HEK293 (cell line): ENCODE measurements around the gene SIGLEC12.

ENCODE experiments used
- CTCF ChIA-PET: fragments of 350-600 bp; formaldehyde crosslinking; extraction: SDS; loops from one replicate; lab custom pipeline; 2021; ENCODE audit warnings: antibody characterized with exemption; lab: Yijun Ruan, JAX
- POLR2A ChIA-PET: fragments of 300-600 bp; formaldehyde crosslinking; extraction: SDS; loops from one replicate; lab custom pipeline; 2020; ENCODE audit warnings: antibody characterized with exemption, inconsistent platforms; lab: Yijun Ruan, JAX
- H3K27ac ChIP-seq: fragments of 200-500 bp; sonication (Bioruptor generic); 2 replicates; pipeline ENCODE4 v1.5.1; 2014; ENCODE audit warnings: low read depth, low read length, control low read depth, inconsistent platforms; ENCODE audit errors: extremely low read depth
- H3K36me3 ChIP-seq, 2 experiments: fragments of 200-500 bp in 1 of 2; sonication (Bioruptor generic) in 1 of 2; 1 replicate in 1 of 2; 2 replicates in 1 of 2; pipeline ENCODE4 v1.5.1; 2014 to 2017; ENCODE audit warnings: inconsistent platforms in 2 of 2, low read length in 2 of 2; ENCODE audit not compliant: control insufficient read depth in 2 of 2, insufficient read depth in 1 of 2
- H3K4me1 ChIP-seq: fragments of 200-500 bp; sonication (Bioruptor generic); 2 replicates; pipeline ENCODE4 v1.5.1; 2014; ENCODE audit warnings: mild to moderate bottlenecking, low read length, inconsistent platforms; ENCODE audit not compliant: control insufficient read depth, insufficient read depth
- H3K4me3 ChIP-seq: 2 replicates; pipeline ENCODE4 v1.5.1; 2011; ENCODE audit warnings: low read depth, mild to moderate bottlenecking, control low read depth, low read length, moderate library complexity
- H3K9me3 ChIP-seq: fragments of 200-500 bp; sonication (Bioruptor generic); 2 replicates; pipeline ENCODE4 v1.5.1; 2014; ENCODE audit warnings: low read depth, low read length, inconsistent platforms; ENCODE audit not compliant: control insufficient read depth, insufficient read depth
- GFI1B ChIP-seq: fragments of 450-650 bp; formaldehyde crosslinking; IDR thresholded peaks from 2 replicates; pipeline ENCODE4 v1.5.1; 2016; ENCODE audit warnings: missing biosample characterization, missing genetic modification characterization
- GLI4 ChIP-seq: fragments of 450-650 bp; formaldehyde crosslinking; IDR thresholded peaks from 2 replicates; pipeline ENCODE4 v1.5.1; 2016; ENCODE audit warnings: missing biosample characterization, missing genetic modification characterization
- GLIS1 ChIP-seq: fragments of 450-650 bp; formaldehyde crosslinking; IDR thresholded peaks from 2 replicates; pipeline ENCODE4 v1.5.1; 2016; ENCODE audit warnings: missing biosample characterization, missing genetic modification characterization
- OSR2 ChIP-seq: fragments of 450-650 bp; formaldehyde crosslinking; IDR thresholded peaks from 2 replicates; pipeline ENCODE4 v1.5.1; 2016; ENCODE audit warnings: missing biosample characterization, missing genetic modification characterization
- PRDM1 ChIP-seq: fragments of 450-650 bp; formaldehyde crosslinking; IDR thresholded peaks from 2 replicates; pipeline ENCODE4; 2016; ENCODE audit warnings: missing biosample characterization, missing genetic modification characterization
- WT1 ChIP-seq: fragments of 450-650 bp; formaldehyde crosslinking; IDR thresholded peaks from 2 replicates; pipeline ENCODE4 v1.5.1; 2016; ENCODE audit warnings: missing biosample characterization, missing genetic modification characterization
- ZFHX2 ChIP-seq: fragments of 450-650 bp; formaldehyde crosslinking; conservative IDR thresholded peaks from 2 replicates; pipeline ENCODE4 v1.5.1; 2016; ENCODE audit warnings: missing biosample characterization, missing genetic modification characterization
- ZNF140 ChIP-seq: fragments of 450-650 bp; formaldehyde crosslinking; IDR thresholded peaks from 2 replicates; pipeline ENCODE4 v1.5.1; 2016; ENCODE audit warnings: missing biosample characterization, missing genetic modification characterization
- ZNF24 ChIP-seq: fragments of 450-650 bp; formaldehyde crosslinking; IDR thresholded peaks from 2 replicates; pipeline ENCODE4 v1.5.1; 2016; ENCODE audit warnings: missing biosample characterization, missing genetic modification characterization
- ZNF302 ChIP-seq: fragments of 450-650 bp; formaldehyde crosslinking; IDR thresholded peaks from 2 replicates; pipeline ENCODE4 v1.5.1; 2016; ENCODE audit warnings: missing biosample characterization, missing genetic modification characterization, low read depth
- ZNF529 ChIP-seq: fragments of 450-650 bp; formaldehyde crosslinking; IDR thresholded peaks from 2 replicates; pipeline ENCODE4 v1.5.1; 2017; ENCODE audit warnings: missing genetic modification characterization, missing biosample characterization; ENCODE audit not compliant: insufficient replicate concordance
- ZNF561 ChIP-seq: fragments of 450-650 bp; IDR thresholded peaks from 2 replicates; pipeline ENCODE4 v1.5.1; 2018; ENCODE audit warnings: missing biosample characterization, missing genetic modification characterization, borderline replicate concordance
- ZNF600 ChIP-seq: fragments of 450-650 bp; formaldehyde crosslinking; IDR thresholded peaks from 2 replicates; pipeline ENCODE4 v1.5.1; 2016; ENCODE audit warnings: missing biosample characterization, missing genetic modification characterization
- ZNF623 ChIP-seq: fragments of 450-650 bp; formaldehyde crosslinking; IDR thresholded peaks from 2 replicates; pipeline ENCODE4 v1.5.1; 2016; ENCODE audit warnings: missing biosample characterization, missing genetic modification characterization
- ZNF624 ChIP-seq: fragments of 450-650 bp; formaldehyde crosslinking; IDR thresholded peaks from 2 replicates; pipeline ENCODE4 v1.5.1; 2017; ENCODE audit warnings: missing biosample characterization, missing genetic modification characterization
- ZNF660 ChIP-seq: fragments of 450-650 bp; IDR thresholded peaks from 2 replicates; pipeline ENCODE4 v1.5.1; 2018; ENCODE audit warnings: missing biosample characterization, mild to moderate bottlenecking, missing genetic modification characterization
- ZNF76 ChIP-seq: fragments of 450-650 bp; formaldehyde crosslinking; IDR thresholded peaks from 2 replicates; pipeline ENCODE4; 2016; ENCODE audit warnings: low read depth, missing biosample characterization, missing genetic modification characterization, borderline replicate concordance
- ZNF830 ChIP-seq: fragments of 450-650 bp; IDR thresholded peaks from 2 replicates; pipeline ENCODE4 v1.5.0; 2018; ENCODE audit warnings: missing biosample characterization, missing genetic modification characterization, low read depth, mild to moderate bottlenecking, moderate library complexity
- ZNF843 ChIP-seq: fragments of 450-650 bp; formaldehyde crosslinking; IDR thresholded peaks from 2 replicates; pipeline ENCODE4 v1.5.1; 2016; ENCODE audit warnings: missing biosample characterization, missing genetic modification characterization
- TF ChIP-seq, protein P1 (sequence below): fragments of 450-650 bp; formaldehyde crosslinking; IDR thresholded peaks from 2 replicates; pipeline ENCODE4 v1.5.1; 2016; ENCODE audit warnings: missing biosample characterization, missing genetic modification characterization
- TF ChIP-seq, protein P2 (sequence below): fragments of 450-650 bp; formaldehyde crosslinking; IDR thresholded peaks from 2 replicates; pipeline ENCODE4 v1.5.1; 2016; ENCODE audit warnings: missing biosample characterization, missing genetic modification characterization
- TF ChIP-seq, protein P3 (sequence below): fragments of 450-650 bp; IDR thresholded peaks from 2 replicates; pipeline ENCODE4 v1.5.1; 2018; ENCODE audit warnings: missing biosample characterization, missing genetic modification characterization
- TF ChIP-seq, protein P4 (sequence below): fragments of 450-650 bp; formaldehyde crosslinking; conservative IDR thresholded peaks from 2 replicates; pipeline ENCODE4 v1.5.1; 2016; ENCODE audit warnings: low read depth, missing biosample characterization, missing genetic modification characterization
- TF ChIP-seq, protein P5 (sequence below): fragments of 450-650 bp; formaldehyde crosslinking; IDR thresholded peaks from 2 replicates; pipeline ENCODE4 v1.5.1; 2016; ENCODE audit warnings: missing biosample characterization, missing genetic modification characterization

SIGLEC12 gene

DNA sequence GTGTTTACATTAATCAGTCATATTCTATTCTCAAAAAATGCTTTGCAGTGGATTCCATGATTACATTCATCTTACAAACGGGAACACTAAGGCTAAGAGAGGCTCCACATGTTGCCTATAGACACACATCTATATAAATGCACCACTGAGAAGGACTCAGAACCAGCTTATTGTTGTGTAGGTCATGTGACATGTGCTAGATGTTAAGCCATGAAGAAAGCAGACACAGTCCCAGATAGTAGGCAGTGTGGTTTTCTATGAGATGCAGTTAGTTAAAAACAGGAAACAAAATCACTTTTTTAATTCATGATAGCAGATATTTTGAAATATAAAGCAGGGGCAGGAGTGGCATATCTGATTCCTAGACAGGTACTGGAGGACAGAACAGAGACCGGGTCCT, 19.1 kb upstream of the SIGLEC12 start:
- Histone ChIP-seq H3K4me3 (no peak overlapping the region), H3K36me3 (no peaks in the 10 kb centered on the region), H3K27ac (no peak overlapping the region), H3K9me3 (no peaks in the 10 kb centered on the region), H3K4me1 (no peaks in the 10 kb centered on the region)
- ChIA-PET CTCF (no interaction called here), POLR2A (no interaction called here)
- TF ChIP-seq PRDM1 (no peak), WT1 (tag by site-specific recombination) (no peak), ZNF529 (tag by site-specific recombination) (no peak), ZNF600 (tag by site-specific recombination) (no peak), ZNF624 (tag by site-specific recombination) (no peak), ZNF561 (no peak), ZNF140 (tag by site-specific recombination) (no peak), ZNF660 (tag by site-specific recombination) (no peak), ZNF843 (tag by site-specific recombination) (no peak), GLI4 (tag by site-specific recombination) (no peak)
- TF ChIP-seq, protein P1, sequence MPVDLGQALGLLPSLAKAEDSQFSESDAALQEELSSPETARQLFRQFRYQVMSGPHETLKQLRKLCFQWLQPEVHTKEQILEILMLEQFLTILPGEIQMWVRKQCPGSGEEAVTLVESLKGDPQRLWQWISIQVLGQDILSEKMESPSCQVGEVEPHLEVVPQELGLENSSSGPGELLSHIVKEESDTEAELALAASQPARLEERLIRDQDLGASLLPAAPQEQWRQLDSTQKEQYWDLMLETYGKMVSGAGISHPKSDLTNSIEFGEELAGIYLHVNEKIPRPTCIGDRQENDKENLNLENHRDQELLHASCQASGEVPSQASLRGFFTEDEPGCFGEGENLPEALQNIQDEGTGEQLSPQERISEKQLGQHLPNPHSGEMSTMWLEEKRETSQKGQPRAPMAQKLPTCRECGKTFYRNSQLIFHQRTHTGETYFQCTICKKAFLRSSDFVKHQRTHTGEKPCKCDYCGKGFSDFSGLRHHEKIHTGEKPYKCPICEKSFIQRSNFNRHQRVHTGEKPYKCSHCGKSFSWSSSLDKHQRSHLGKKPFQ (tag by site-specific recombination): no peak
- TF ChIP-seq, protein P2, sequence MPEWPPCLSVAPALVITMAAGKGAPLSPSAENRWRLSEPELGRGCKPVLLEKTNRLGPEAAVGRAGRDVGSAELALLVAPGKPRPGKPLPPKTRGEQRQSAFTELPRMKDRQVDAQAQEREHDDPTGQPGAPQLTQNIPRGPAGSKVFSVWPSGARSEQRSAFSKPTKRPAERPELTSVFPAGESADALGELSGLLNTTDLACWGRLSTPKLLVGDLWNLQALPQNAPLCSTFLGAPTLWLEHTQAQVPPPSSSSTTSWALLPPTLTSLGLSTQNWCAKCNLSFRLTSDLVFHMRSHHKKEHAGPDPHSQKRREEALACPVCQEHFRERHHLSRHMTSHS (tag by site-specific recombination): no peak
- TF ChIP-seq, protein P3, sequence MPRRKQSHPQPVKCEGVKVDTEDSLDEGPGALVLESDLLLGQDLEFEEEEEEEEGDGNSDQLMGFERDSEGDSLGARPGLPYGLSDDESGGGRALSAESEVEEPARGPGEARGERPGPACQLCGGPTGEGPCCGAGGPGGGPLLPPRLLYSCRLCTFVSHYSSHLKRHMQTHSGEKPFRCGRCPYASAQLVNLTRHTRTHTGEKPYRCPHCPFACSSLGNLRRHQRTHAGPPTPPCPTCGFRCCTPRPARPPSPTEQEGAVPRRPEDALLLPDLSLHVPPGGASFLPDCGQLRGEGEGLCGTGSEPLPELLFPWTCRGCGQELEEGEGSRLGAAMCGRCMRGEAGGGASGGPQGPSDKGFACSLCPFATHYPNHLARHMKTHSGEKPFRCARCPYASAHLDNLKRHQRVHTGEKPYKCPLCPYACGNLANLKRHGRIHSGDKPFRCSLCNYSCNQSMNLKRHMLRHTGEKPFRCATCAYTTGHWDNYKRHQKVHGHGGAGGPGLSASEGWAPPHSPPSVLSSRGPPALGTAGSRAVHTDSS: no peak

DNA sequence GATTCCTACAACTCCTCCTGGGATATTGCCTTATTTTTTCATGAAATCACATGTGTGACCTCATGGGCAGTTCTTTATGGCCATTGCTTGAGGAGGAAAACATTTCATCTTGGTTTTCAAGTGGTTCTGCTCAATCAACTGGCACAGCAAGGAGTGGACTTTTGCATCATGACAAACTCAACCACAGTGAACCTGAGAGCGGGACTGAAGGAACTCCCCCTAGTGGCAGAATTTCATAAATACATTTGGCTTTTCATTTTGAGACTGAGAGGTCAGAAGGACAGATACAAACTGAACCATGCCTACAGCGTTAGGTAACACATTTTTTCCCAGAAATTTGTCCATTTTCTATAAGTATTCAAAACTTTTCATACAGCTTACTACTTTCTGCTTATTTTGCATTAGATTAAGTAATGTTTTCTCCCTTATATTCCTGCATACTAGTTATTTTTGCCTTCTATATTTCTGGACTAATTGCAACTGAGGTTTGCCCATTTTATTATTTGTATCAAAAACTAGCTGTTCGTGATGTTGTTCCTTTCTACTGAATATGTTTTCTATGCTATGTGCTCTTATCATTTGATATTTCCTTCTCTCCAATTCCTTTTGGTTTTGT, 13.4 kb upstream of the SIGLEC12 start:
- H3K27ac ChIP-seq: no peak overlapping the region
- CTCF ChIA-PET: interaction anchor here (0.7 to 4.3 kb wide), 35 partner anchors 8 to 356 kb away, joined by 3 to 48 read pairs (median 5); partner anchors contain the start of genes SIGLEC10, SIGLECL1 and ZNF175
- H3K4me3 ChIP-seq: no peak overlapping the region
- POLR2A ChIA-PET: no interaction called here
- no peaks in the 10 kb centered on the region for H3K36me3 ChIP-seq
- no peaks in the 10 kb centered on the region for H3K4me1 ChIP-seq
- H3K9me3 ChIP-seq: no peaks in the 10 kb centered on the region
- TF ChIP-seq OSR2 (tag by site-specific recombination) (no peak), ZNF24 (tag by site-specific recombination) (no peak), ZFHX2 (tag by site-specific recombination) (no peak), ZNF830 (tag by site-specific recombination) (no peak), GFI1B (tag by site-specific recombination) (no peak), ZNF302 (no peak), ZNF76 (tag by site-specific recombination) (no peak), ZNF623 (tag by site-specific recombination) (no peak), GLIS1 (no peak)
- TF ChIP-seq, protein P4, sequence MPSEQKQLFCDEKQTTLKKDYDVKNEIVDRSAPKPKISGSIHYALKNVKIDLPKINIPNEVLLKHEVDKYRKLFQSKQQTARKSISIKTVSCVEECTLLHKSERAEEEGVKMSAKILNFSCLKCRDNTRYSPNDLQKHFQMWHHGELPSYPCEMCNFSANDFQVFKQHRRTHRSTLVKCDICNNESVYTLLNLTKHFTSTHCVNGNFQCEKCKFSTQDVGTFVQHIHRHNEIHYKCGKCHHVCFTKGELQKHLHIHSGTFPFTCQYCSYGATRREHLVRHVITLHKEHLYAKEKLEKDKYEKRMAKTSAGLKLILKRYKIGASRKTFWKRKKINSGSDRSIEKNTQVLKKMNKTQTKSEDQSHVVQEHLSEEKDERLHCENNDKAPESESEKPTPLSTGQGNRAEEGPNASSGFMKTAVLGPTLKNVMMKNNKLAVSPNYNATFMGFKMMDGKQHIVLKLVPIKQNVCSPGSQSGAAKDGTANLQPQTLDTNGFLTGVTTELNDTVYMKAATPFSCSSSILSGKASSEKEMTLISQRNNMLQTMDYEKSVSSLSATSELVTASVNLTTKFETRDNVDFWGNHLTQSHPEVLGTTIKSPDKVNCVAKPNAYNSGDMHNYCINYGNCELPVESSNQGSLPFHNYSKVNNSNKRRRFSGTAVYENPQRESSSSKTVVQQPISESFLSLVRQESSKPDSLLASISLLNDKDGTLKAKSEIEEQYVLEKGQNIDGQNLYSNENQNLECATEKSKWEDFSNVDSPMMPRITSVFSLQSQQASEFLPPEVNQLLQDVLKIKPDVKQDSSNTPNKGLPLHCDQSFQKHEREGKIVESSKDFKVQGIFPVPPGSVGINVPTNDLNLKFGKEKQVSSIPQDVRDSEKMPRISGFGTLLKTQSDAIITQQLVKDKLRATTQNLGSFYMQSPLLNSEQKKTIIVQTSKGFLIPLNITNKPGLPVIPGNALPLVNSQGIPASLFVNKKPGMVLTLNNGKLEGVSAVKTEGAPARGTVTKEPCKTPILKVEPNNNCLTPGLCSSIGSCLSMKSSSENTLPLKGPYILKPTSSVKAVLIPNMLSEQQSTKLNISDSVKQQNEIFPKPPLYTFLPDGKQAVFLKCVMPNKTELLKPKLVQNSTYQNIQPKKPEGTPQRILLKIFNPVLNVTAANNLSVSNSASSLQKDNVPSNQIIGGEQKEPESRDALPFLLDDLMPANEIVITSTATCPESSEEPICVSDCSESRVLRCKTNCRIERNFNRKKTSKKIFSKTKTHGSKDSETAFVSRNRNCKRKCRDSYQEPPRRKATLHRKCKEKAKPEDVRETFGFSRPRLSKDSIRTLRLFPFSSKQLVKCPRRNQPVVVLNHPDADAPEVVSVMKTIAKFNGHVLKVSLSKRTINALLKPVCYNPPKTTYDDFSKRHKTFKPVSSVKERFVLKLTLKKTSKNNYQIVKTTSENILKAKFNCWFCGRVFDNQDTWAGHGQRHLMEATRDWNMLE (tag by site-specific recombination): no peak
- TF ChIP-seq, protein P5, sequence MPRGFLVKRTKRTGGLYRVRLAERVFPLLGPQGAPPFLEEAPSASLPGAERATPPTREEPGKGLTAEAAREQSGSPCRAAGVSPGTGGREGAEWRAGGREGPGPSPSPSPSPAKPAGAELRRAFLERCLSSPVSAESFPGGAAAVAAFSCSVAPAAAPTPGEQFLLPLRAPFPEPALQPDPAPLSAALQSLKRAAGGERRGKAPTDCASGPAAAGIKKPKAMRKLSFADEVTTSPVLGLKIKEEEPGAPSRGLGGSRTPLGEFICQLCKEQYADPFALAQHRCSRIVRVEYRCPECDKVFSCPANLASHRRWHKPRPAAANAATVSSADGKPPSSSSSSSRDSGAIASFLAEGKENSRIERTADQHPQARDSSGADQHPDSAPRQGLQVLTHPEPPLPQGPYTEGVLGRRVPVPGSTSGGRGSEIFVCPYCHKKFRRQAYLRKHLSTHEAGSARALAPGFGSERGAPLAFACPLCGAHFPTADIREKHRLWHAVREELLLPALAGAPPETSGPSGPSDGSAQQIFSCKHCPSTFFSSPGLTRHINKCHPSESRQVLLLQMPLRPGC (tag by site-specific recombination): no peak
